CD4-positive, alpha-beta T cell treated with Interleukin-15 for 1 hour (primary cell): Measurements from ENCODE around the gene BRIX1.
"Not testable (repeated sequence)": the region's sequence is repeated elsewhere in the genome, so short reads cannot be mapped to it uniquely, and the experiment has no call there.

Source experiments
- DNase-seq: peaks from one replicate; pipeline ENCODE4 v3.0.0-alpha.2; 2020

The BRIX1 gene

DNA sequence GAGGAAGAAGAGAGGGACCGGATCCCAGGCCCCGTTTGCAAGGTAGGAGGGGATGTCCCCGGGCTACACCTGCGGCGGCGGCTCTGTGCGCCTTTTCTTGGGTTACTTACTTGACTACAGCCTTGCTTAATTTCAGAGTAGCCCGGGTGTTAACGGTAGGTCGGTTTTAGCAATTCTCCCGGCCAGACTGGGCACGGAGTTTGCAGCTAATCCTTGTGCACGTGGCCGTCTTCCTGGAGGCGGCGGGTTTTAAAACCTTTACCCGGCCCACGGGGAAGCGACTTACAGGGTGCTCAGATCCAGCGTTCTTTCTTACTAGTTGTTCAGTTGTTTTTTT, 313 bp downstream of the BRIX1 start:
- no peak for DNase-seq

DNA sequence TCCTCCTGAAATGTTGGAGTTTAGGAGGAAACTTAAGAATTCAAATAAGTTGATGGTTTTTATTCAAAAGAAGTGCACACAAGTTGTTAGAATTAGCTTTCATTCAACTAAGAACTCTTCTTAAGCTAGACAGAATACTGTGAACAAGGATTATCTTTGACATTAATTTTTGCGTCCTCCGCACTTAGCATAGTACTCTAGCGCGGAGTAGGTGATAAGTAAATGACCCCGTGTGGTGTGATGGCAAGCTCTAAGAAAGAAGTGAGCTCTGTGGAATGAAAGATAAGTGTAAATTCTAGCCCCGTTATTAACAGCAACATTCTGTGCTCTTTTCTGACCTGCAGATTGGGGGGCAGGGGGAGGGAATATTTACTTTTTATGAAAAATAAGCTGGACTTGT, 1.0 kb downstream of the BRIX1 start:
- no peak for DNase-seq

DNA sequence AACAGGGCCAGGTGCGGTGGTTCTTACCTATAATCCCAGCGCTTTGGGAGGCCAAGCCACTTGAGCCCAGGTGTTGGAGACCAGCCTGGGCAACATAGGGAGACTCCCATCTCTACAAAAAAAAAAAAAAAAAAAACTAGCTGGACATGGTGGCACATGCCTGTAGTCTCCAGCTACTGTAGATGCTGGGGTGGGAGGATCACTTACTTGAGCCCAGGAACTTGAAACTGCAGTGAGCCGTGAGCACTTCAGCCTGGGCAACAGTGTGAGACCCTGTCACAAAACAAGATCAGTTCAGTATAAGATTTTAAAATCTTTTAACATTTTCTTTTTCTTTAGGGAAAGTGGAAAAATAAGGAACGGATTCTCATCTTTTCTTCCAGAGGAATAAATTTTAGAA, 2.5 kb downstream of the BRIX1 start:
- DNase-seq, result no peak

DNA sequence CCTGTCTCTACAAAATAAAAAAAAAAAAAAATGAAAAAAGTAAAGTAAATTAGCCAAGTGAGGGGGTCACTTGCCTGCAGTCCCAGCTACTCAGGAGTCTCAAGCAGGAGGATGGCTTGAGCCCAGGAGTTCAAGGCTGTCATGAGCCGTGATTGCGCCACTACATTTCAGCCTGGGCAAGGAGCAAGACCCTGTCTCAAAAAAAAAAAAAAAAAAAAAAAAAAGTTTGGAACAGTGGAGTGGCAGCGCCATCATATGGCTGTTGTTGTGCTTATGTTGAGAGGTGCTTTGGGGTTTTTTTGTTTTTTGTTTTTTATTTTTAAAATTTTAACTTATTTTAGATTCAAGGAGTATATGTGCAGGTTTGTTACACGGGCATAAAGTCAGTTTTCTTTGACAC, 3.6 kb downstream of the BRIX1 start:
- no peak for DNase-seq

DNA sequence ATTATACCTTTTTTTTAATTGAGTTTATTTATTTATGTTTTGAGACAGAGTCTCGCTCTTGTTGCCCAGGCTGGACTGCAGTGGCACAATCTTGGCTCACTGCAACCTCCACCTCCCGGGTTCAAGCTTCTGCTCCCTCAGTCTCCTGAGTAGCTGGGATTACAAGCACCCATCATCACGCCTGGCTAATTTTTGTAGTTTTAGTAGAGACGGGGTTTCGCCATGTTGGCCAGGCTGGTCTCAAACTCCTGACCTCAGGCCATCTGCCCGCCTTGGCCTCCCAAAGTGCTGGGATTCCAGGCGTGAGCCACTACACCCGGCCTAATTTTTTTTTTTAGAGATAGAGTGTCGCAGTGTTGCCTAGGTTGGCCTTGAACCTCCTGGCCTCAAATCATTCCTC, 7.7 kb downstream of the BRIX1 start:
- DNase-seq, result not testable (repeated sequence)

- DNase-seq, result no peak
Measured at GRCh38 chr5:34923694-34924461, 8.4 kb downstream of the BRIX1 start.

GRCh38 chr5:34924462-34924765, 8.9 kb downstream of the BRIX1 start:
- DNase-seq, result no peak

GRCh38 chr5:34926318-34926888, 10.9 kb downstream of the BRIX1 start:
- DNase-seq, result no peak

- DNase-seq, result no peak
Measured at GRCh38 chr5:34927785-34928184, 12.3 kb downstream of the BRIX1 start.

DNA sequence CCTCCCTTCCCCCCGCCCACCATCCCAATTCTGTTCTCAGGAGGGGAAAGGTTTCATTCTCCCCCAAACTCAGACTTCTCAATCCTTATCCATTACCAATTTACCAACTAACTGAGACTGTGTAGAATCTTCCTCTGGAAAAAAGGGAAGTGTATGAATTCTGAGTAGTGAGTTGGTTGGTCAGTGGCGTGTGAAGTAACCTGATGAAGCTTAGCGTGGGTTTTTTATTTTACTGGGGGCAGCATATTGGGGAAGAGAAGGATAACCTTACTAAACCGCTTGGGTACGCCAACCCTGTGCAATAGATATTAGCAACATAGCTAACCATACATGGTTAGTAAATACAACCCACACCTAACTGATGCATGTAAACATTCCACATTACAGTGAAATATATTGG, 12.8 kb downstream of the BRIX1 start:
- DNase-seq, result no peak

GRCh38 chr5:34929134-34929719, 13.7 kb downstream of the BRIX1 start, which contains the start of gene DNAJC21:
Gene DNAJC21 (plus strand): TSS chr5:34929559. CDS start chr5:34929820, 261 bp downstream.
- peak; percentile 98 for DNase-seq

DNA sequence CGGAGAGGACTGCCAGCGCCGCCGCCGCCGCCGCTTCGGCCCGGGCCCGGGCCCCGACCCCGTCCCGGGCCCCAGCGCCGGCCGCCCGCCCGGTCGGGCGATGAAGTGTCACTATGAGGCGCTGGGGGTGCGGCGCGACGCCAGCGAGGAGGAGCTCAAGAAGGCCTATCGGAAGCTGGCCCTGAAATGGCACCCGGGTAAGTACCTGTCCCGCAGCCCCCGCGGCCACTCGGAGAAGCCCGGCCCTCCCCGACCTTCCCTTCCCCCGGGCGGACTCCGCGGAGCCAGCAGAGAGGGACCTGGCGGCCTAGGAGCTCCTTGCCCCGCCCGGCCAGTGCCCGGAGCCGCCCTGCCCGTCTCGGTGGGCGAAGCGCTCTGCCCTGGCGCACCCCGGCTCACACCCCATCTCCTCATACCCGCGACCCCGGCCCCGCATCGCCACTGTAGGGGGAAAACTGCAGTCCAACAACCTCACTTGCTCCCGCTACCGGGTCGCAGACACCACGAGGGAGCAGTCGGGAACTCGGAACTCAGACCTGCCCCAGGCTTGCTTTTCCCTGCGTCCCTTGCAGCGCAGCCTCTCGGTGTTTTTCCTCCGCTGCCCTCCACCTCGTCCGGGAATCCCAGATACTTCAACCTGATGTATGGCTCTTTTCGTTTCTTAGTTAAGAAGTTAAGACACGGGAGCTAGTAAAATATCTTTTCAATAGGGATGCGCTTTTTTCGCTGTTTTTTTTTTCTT, 14.4 kb downstream of the BRIX1 start:
- peak; percentile 86 for DNase-seq

DNA sequence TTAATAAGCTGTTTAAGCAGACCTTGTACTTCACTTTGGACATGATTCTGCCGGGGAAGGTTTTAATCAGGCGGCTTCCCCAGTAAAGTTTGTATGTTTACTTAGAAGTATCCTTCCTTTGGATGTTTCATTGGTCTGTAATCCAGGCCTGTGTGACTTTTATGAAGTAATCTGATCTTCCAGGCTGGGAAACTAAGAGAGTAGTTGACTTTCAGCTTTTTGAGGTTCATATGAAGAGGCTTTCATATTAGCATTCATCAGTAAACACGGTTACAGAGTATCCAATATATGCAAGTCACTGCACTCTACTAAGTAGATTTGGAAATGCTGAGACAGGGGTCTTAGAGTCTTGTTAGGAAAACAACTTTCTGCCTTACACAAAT, 14.9 kb downstream of the BRIX1 start:
- DNase-seq, result no peak

DNA sequence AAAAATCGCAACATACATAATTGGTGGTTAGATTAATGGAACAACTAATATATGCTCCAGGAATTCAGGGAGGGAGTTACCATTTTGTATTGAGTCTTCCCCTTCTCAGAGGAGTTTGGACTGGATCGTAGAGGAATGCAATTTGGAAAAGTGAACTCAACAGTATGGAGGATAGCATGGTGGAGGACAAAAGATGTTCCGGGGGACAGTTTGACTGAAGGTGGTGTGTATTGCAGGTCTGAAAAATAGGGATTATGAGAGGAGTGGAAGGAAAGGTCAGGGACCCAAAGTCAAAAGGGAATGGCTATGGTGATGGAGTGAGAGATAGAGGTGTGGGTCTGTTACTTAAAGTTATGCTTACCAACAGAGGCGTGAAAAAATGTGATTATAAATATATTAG, 15.4 kb downstream of the BRIX1 start:
- DNase-seq, result no peak

DNA sequence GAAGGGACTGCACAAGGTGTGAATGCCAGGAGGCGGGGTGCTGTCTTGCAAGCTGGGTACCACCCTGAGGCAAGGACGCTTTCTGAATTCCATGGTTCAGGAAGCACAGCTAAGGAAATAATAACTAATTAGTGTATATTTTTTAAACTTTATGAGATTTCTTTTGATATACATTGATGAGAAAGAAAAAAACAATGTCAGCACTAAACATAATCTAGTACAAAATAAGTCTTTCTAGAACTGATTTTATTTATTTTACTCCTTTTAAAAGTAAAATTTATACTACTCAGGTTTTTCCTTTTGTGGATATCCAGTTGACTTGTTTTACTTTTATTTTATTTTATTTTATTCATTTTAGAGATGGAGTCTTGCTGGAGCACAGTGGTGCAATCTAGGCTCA, 17.4 kb downstream of the BRIX1 start:
- DNase-seq, result no peak

- no peak for DNase-seq
Measured at GRCh38 chr5:34941936-34942335, 26.4 kb downstream of the BRIX1 start.

- DNase-seq, result no peak
Measured at GRCh38 chr5:34944044-34944443, 28.5 kb downstream of the BRIX1 start.

DNA sequence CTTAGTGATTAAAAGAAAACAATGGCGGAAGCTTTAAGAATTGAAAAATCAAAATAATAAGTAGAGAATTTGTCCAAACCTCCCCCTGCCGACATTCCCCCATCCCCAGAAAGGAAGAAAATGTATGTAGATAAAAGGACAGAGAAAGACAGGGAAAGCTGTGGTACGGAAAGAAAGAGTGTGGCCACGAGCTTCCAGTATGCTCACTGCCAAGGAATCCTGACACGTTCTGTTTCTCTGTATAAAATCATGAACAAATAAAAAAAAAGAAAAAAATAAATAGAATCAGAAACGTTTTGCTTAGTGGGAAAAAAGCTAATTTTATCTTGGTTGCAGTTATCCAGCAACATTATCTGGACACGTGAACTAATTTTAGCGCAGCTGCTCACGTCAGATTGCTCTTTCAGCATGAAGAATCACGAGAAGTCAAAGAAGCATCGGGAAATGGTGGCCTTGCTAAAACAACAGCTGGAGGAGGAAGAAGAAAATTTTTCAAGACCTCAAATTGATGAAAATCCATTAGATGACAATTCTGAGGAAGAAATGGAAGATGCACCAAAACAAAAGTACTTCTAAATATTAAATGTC, 29.0 kb downstream of the BRIX1 start:
- no peak for DNase-seq

GRCh38 chr5:34957321-34957720, 41.8 kb downstream of the BRIX1 start:
- DNase-seq, result no peak

- no peak for DNase-seq
Measured at GRCh38 chr5:34957857-34958690, 42.6 kb downstream of the BRIX1 start.

DNA sequence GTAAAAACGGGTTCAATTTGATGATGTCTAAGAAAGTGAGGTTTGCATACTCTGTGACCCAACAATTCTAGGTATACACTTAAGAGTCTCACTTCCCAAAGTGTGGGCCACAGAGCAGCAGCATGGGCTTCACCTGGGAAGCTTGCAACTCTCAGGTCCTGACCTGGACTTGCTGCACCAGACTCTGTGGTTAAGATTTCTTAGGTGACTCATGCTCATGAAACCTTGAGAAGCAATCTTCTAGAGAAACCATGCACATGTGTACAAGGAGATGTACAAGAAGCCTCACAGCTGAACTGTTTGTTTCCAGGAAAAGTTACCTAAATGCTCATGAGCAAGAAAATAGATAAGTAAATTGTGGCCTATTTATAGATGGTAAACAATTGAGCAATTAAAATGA, 43.8 kb downstream of the BRIX1 start:
- DNase-seq, result no peak

GRCh38 chr5:34967540-34967939, 52.0 kb downstream of the BRIX1 start:
- no peak for DNase-seq

DNA sequence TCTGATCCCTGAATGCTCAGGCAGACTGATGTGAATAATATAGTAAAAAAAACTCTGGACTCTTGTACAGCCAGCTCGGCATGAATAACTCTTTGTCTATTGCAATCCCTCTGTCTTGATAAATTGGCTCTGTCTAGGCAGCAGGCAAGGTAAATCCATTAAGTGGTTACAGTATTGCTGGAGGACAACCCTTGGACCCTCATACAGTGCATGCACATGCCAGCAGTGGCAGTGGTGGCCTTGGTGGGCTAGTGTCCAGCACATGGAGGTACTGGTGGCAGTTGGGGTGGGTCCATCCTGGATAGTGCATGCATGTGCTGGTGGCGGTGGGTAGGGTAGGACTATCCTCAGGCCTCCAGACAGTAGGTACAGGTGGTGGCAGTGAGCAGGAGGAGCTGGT, 52.7 kb downstream of the BRIX1 start:
- no peak for DNase-seq
